ENCODE data around the gene TMPO.
A peak's percentile ranks its signal among the peaks of the same experiment; 100 is the strongest.
"Not testable (repeated sequence)": the region's sequence is repeated elsewhere in the genome, so short reads cannot be mapped to it uniquely, and the experiment has no call there.

TMPO gene

GRCh38 chr12:98580695-98581094 is 65.3 kb downstream of the TMPO start:
- DNase-seq, result no peak

GRCh38 chr12:98581101-98581500 is 65.7 kb downstream of the TMPO start:
- no peak for DNase-seq

- no peak for DNase-seq
Measured at GRCh38 chr12:98582093-98582492, 66.7 kb downstream of the TMPO start.

- DNase-seq, result peak; percentile 94
Measured at GRCh38 chr12:98587084-98587483, 71.7 kb downstream of the TMPO start.

GRCh38 chr12:98591209-98591608 is 75.8 kb downstream of the TMPO start:
- no peak for DNase-seq

GRCh38 chr12:98592825-98593322 is 77.5 kb downstream of the TMPO start:
- DNase-seq, result no peak

- peak; percentile 87 for DNase-seq
Measured at GRCh38 chr12:98593351-98594049, 78.1 kb downstream of the TMPO start, which contains the start of gene SLC25A3. Gene SLC25A3 (plus strand): TSS chr12:98593686. CDS start chr12:98593979, 293 bp downstream.

GRCh38 chr12:98594050-98594835 is 78.9 kb downstream of the TMPO start:
- no peak for DNase-seq

GRCh38 chr12:98595243-98595988 is 80.0 kb downstream of the TMPO start:
- DNase-seq, result no peak

- not testable (repeated sequence) for DNase-seq
Measured at GRCh38 chr12:98597313-98597712, 81.9 kb downstream of the TMPO start.

Measured in NCI-H187 treated with DMSO at 0.1 percent for 48 hours (cell line).